WTC11 (cell line): ENCODE results near the gene GPR6. TPM values are rescaled to one million over a fixed set of nuclear protein-coding genes. Genes with fewer than 3 reads are reported as not detected.

Experiments used
- ATAC-seq: fragments of 200-7000 bp; cut with Tn5 transposase; 2 replicates; pipeline ENCODE4 v1.10.0; 2021; ENCODE audit warnings: mild to moderate bottlenecking, moderate library complexity
- CTCF ChIA-PET: fragments of 300-600 bp; sonication (Branson Sonifier 250); formaldehyde crosslinking; loops from one replicate; lab custom pipeline; 2021; ENCODE audit warnings: antibody characterized with exemption; lab: Charles Lee
- POLR2A ChIA-PET: fragments of 350-600 bp; sonication (Branson Sonifier 250); formaldehyde crosslinking; loops from one replicate; lab custom pipeline; 2021; ENCODE audit warnings: antibody characterized with exemption; lab: Charles Lee
- DNase-seq: peaks from one replicate; pipeline ENCODE4 v3.0.0; 2021; ENCODE audit warnings: low spot score
- H3K27ac Mint-ChIP-seq: 2 replicates; pipeline ENCODE4 v1.8.0; 2021; ENCODE audit warnings: mixed read lengths
- H3K27me3 Mint-ChIP-seq: 2 replicates; pipeline ENCODE4 v1.8.0; 2021; ENCODE audit warnings: low read depth, mild to moderate bottlenecking, moderate library complexity, mixed read lengths
- H3K36me3 Mint-ChIP-seq: 2 replicates; pipeline ENCODE4 v1.8.0; 2021; ENCODE audit warnings: mixed read lengths
- H3K4me1 Mint-ChIP-seq: 2 replicates; pipeline ENCODE4 v1.8.0; 2022; ENCODE audit warnings: mixed read lengths
- H3K4me3 Mint-ChIP-seq: 2 replicates; pipeline ENCODE4 v1.8.0; 2021; ENCODE audit warnings: mild to moderate bottlenecking, moderate library complexity, mixed read lengths
- H3K9me3 Mint-ChIP-seq: 2 replicates; pipeline ENCODE4 v1.8.0; 2021; ENCODE audit warnings: mixed read lengths
- CBFB ChIP-seq: sonication (generic); formaldehyde crosslinking; IDR thresholded peaks from 2 replicates; pipeline ENCODE4 v1.8.1; 2022; ENCODE audit warnings: mild to moderate bottlenecking, low read depth, missing genetic modification reagents
- CREM ChIP-seq: sonication (generic); formaldehyde crosslinking; IDR thresholded peaks from 2 replicates; pipeline ENCODE4 v1.8.1; 2022; ENCODE audit warnings: mild to moderate bottlenecking, missing genetic modification reagents, moderate library complexity
- ESRRA ChIP-seq: sonication (generic); formaldehyde crosslinking; IDR thresholded peaks from 2 replicates; pipeline ENCODE4 v1.8.1; 2022; ENCODE audit warnings: mild to moderate bottlenecking, missing genetic modification reagents, borderline replicate concordance
- FOXJ3 ChIP-seq: sonication (generic); formaldehyde crosslinking; IDR thresholded peaks from 2 replicates; pipeline ENCODE4 v1.9.0; 2021; ENCODE audit warnings: missing genetic modification reagents, mild to moderate bottlenecking, borderline replicate concordance
- GABPB1 ChIP-seq: sonication (generic); formaldehyde crosslinking; IDR thresholded peaks from 2 replicates; pipeline ENCODE4 v1.8.1; 2023; ENCODE audit warnings: mild to moderate bottlenecking, missing genetic modification reagents
- HMGA2 ChIP-seq: fragments of 250-450 bp; sonication (Bioruptor Pico); IDR thresholded peaks from 2 replicates; pipeline ENCODE4 v1.4.0; 2021; ENCODE audit warnings: mild to moderate bottlenecking, moderate library complexity
- JUN ChIP-seq: sonication (generic); formaldehyde crosslinking; IDR thresholded peaks from 2 replicates; pipeline ENCODE4 v1.8.0; 2023; ENCODE audit warnings: mild to moderate bottlenecking, missing genetic modification reagents
- MYBL2 ChIP-seq: sonication (generic); formaldehyde crosslinking; IDR thresholded peaks from 2 replicates; pipeline ENCODE4 v1.8.1; 2023; ENCODE audit warnings: mild to moderate bottlenecking, moderate library complexity, missing genetic modification reagents
- NR3C1 ChIP-seq: sonication (generic); formaldehyde crosslinking; conservative IDR thresholded peaks from 2 replicates; pipeline ENCODE4 v1.8.1; 2023; ENCODE audit warnings: low read depth, mild to moderate bottlenecking, missing genetic modification reagents
- SMAD3 ChIP-seq: sonication (generic); formaldehyde crosslinking; IDR thresholded peaks from 2 replicates; pipeline ENCODE4 v1.8.0; 2022; ENCODE audit warnings: missing genetic modification reagents, mild to moderate bottlenecking, borderline replicate concordance
- SP1 ChIP-seq: sonication (generic); formaldehyde crosslinking; conservative IDR thresholded peaks from 2 replicates; pipeline ENCODE4 v1.8.1; 2022; ENCODE audit warnings: missing genetic modification reagents
- ZNF423 ChIP-seq: fragments of 250-450 bp; sonication (Bioruptor Pico); IDR thresholded peaks from 2 replicates; pipeline ENCODE4 v2.1.2; 2022; ENCODE audit warnings: mild to moderate bottlenecking, moderate library complexity
- total RNA-seq: library from RNA; stranded (reverse); gene quantifications from 3 replicates; pipeline ENCODE4 v1.2.3, GENCODE V29; 2021
- TF ChIP-seq, protein P1 (sequence below): fragments of 250-450 bp; sonication (Bioruptor Pico); conservative IDR thresholded peaks from 2 replicates; pipeline ENCODE4 v1.9.0; 2021; ENCODE audit warnings: mild to moderate bottlenecking
- TF ChIP-seq, protein P2 (sequence below): sonication (generic); formaldehyde crosslinking; IDR thresholded peaks from 2 replicates; pipeline ENCODE4 v1.8.1; 2023; ENCODE audit warnings: mild to moderate bottlenecking, missing genetic modification reagents
- TF ChIP-seq, protein P3 (sequence below): fragments of 250-450 bp; sonication (Bioruptor Pico); IDR thresholded peaks from 2 replicates; pipeline ENCODE4 v2.1.2; 2022; ENCODE audit warnings: mild to moderate bottlenecking, moderate library complexity
- TF ChIP-seq, protein P4 (sequence below): sonication (generic); formaldehyde crosslinking; IDR thresholded peaks from 2 replicates; pipeline ENCODE4 v1.8.0; 2023; ENCODE audit warnings: missing genetic modification reagents, mild to moderate bottlenecking, borderline replicate concordance
- TF ChIP-seq, protein P5 (sequence below): sonication (generic); formaldehyde crosslinking; IDR thresholded peaks from 2 replicates; pipeline ENCODE4 v1.8.1; 2023; ENCODE audit warnings: mild to moderate bottlenecking, missing genetic modification reagents, moderate library complexity

GPR6 gene
- total RNA-seq, 1 experiment from 2014 or later, result 0.22 TPM

DNA sequence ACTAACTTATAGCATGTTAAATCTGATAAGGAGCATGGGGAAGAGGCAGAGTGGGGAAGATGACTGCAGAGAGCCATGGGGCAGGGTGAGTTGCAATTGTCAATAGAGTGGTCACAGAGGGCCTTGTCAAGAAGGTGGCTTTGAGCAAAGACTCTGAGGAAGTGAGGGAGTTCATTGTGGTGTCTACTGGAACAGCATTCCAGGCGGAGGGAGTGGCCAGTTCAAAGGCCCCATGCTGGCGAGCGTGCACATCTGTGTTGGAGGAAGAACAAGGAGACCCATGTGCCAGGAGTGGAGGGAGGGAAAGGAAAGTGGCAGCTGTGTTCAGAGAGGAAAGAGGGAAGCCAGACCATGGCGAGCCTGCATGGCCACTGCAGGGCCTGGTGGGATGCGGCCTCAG lies 15.8 kb upstream of the GPR6 start:
- peaks cover 7% of the 10 kb centered on the region; the same call in 1 of the 2 replicates for H3K4me1 Mint-ChIP-seq
- peaks cover 12% of the 10 kb centered on the region for H3K36me3 Mint-ChIP-seq
- ChIA-PET POLR2A (no interaction called here), CTCF (no interaction called here)
- H3K27me3 Mint-ChIP-seq, result peaks cover 13% of the 10 kb centered on the region
- no peak overlapping the region for H3K27ac Mint-ChIP-seq
- DNase-seq (no peak), ATAC-seq (no peak)
- H3K9me3 Mint-ChIP-seq, result peaks cover 25% of the 10 kb centered on the region
- H3K4me3 Mint-ChIP-seq, result no peak overlapping the region
- no peak for TF ChIP-seq ESRRA (CRISPR knock-in tag)
- TF ChIP-seq, protein P1, sequence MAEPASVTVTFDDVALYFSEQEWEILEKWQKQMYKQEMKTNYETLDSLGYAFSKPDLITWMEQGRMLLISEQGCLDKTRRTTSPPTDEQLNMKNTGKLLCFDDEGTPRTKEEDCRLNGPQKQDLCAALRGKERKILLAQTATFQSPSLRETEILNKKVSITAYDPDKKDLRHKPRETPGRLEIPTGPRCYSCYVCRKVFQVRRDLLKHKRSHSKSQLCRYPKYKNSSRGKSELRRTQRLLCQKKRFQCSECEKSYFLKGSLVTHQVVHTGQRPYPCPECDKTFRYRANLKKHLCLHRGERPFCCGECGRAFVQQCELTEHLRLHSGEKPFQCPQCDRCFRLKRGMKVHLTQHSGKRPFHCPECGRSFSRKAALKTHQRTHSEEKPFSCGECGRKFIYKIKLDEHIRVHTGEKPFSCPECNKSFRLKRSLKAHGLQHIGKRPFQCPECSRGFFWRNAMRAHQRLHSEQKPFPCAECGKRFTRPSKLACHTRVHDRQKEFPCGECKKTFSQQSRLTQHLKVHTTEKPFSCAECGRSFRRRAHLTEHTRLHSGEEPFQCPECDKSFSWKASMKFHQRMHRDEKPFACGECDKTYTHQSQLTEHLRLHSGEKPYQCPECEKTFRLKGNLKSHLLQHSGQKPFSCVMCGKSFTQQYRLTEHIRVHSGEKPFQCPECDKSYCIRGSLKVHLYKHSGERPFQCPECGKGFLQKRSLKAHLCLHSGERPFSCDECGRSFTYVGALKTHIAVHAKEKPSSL (CRISPR knock-in tag), result no peak
- TF ChIP-seq FOXJ3, result no peak

DNA sequence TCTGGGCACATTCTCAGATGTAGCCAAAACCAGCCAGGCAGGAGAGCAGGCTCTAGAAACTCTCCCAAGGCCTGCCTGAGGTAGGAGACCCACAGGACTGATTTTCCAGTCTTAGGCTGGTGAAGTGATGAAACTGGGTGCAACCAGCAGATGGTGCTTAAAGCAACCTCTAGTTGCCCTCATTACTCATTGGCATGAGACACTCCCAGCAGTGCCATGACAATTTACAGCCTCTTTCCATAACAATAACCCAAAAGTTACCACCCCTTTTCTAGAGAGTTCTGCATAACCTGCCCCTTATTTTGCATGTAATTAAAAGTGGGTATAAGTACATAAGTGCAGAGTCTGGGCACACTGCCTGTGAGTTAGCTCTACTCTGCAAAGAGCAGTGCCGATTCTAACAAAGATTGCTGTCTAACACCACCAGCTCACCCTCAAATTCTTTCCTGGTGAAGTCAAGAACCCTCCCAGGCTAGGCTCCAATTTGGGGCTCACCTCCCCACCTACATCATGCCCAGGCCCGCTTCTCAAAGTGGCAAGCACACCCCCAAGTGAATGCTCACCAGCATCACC lies 14.4 kb upstream of the GPR6 start:
- no peak for DNase-seq
- Mint-ChIP-seq H3K9me3 (peaks cover 21% of the 10 kb centered on the region), H3K4me1 (peaks cover 12% of the 10 kb centered on the region), H3K27ac (no peak overlapping the region), H3K36me3 (peaks cover 12% of the 10 kb centered on the region), H3K4me3 (no peak overlapping the region), H3K27me3 (peaks cover 13% of the 10 kb centered on the region)
- ChIA-PET CTCF (interaction anchor here (4.3 kb wide), 1 partner anchor 76 kb away, joined by 16 read pairs; no protein-coding TSS in a partner anchor), POLR2A (no interaction called here)
- TF ChIP-seq NR3C1 (CRISPR knock-in tag), result no peak
- TF ChIP-seq, protein P2, sequence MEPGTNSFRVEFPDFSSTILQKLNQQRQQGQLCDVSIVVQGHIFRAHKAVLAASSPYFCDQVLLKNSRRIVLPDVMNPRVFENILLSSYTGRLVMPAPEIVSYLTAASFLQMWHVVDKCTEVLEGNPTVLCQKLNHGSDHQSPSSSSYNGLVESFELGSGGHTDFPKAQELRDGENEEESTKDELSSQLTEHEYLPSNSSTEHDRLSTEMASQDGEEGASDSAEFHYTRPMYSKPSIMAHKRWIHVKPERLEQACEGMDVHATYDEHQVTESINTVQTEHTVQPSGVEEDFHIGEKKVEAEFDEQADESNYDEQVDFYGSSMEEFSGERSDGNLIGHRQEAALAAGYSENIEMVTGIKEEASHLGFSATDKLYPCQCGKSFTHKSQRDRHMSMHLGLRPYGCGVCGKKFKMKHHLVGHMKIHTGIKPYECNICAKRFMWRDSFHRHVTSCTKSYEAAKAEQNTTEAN, result no peak
- no peak for TF ChIP-seq ZNF423 (CRISPR knock-in tag)
- TF ChIP-seq HMGA2 (CRISPR knock-in tag), result no peak
- TF ChIP-seq, protein P1 (CRISPR knock-in tag), result no peak
- TF ChIP-seq SMAD3 (CRISPR knock-in tag), result no peak
- TF ChIP-seq SP1, result no peak
- TF ChIP-seq, protein P3, sequence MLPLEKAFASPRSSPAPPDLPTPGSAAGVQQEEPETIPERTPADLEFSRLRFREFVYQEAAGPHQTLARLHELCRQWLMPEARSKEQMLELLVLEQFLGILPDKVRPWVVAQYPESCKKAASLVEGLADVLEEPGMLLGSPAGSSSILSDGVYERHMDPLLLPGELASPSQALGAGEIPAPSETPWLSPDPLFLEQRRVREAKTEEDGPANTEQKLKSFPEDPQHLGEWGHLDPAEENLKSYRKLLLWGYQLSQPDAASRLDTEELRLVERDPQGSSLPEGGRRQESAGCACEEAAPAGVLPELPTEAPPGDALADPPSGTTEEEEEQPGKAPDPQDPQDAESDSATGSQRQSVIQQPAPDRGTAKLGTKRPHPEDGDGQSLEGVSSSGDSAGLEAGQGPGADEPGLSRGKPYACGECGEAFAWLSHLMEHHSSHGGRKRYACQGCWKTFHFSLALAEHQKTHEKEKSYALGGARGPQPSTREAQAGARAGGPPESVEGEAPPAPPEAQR (CRISPR knock-in tag), result no peak
- TF ChIP-seq GABPB1 (CRISPR knock-in tag), result no peak
- no peak for TF ChIP-seq MYBL2 (CRISPR knock-in tag)
- TF ChIP-seq, all 79 proteins: peak for 0
- ATAC-seq, result no peak

DNA sequence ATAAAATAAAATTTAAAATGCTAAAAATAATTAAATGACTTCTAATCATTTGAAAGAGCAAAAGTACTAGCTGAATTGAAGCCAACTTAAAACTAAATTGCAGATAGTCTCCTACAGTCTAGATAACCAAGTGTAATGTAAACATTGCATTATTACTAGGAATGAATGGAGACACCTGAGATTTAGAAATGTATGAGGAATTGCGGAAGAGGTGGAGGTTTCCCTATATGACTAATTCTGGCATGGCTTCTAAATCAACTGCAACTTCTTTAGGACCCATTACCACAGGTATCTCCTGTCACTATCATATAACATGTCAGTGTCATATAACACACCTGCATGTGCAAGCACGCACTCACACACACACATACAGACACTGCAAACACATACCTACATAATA lies 13.2 kb upstream of the GPR6 start:
- no peak for ATAC-seq
- peaks cover 13% of the 10 kb centered on the region for H3K27me3 Mint-ChIP-seq
- H3K4me3 Mint-ChIP-seq, result no peak overlapping the region
- H3K36me3 Mint-ChIP-seq, result peaks cover 12% of the 10 kb centered on the region
- DNase-seq, result no peak
- H3K4me1 Mint-ChIP-seq, result peaks cover 12% of the 10 kb centered on the region
- peaks cover 21% of the 10 kb centered on the region for H3K9me3 Mint-ChIP-seq
- POLR2A ChIA-PET, result no interaction called here
- no peak overlapping the region for H3K27ac Mint-ChIP-seq
- CTCF ChIA-PET, result interaction anchor here (0.7 to 4.3 kb wide), 2 partner anchors 75 to 182 kb away, joined by 3 to 16 read pairs; no protein-coding TSS in a partner anchor
- TF ChIP-seq, protein P4, sequence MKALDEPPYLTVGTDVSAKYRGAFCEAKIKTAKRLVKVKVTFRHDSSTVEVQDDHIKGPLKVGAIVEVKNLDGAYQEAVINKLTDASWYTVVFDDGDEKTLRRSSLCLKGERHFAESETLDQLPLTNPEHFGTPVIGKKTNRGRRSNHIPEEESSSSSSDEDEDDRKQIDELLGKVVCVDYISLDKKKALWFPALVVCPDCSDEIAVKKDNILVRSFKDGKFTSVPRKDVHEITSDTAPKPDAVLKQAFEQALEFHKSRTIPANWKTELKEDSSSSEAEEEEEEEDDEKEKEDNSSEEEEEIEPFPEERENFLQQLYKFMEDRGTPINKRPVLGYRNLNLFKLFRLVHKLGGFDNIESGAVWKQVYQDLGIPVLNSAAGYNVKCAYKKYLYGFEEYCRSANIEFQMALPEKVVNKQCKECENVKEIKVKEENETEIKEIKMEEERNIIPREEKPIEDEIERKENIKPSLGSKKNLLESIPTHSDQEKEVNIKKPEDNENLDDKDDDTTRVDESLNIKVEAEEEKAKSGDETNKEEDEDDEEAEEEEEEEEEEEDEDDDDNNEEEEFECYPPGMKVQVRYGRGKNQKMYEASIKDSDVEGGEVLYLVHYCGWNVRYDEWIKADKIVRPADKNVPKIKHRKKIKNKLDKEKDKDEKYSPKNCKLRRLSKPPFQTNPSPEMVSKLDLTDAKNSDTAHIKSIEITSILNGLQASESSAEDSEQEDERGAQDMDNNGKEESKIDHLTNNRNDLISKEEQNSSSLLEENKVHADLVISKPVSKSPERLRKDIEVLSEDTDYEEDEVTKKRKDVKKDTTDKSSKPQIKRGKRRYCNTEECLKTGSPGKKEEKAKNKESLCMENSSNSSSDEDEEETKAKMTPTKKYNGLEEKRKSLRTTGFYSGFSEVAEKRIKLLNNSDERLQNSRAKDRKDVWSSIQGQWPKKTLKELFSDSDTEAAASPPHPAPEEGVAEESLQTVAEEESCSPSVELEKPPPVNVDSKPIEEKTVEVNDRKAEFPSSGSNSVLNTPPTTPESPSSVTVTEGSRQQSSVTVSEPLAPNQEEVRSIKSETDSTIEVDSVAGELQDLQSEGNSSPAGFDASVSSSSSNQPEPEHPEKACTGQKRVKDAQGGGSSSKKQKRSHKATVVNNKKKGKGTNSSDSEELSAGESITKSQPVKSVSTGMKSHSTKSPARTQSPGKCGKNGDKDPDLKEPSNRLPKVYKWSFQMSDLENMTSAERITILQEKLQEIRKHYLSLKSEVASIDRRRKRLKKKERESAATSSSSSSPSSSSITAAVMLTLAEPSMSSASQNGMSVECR, result no peak
- TF ChIP-seq, protein P5, sequence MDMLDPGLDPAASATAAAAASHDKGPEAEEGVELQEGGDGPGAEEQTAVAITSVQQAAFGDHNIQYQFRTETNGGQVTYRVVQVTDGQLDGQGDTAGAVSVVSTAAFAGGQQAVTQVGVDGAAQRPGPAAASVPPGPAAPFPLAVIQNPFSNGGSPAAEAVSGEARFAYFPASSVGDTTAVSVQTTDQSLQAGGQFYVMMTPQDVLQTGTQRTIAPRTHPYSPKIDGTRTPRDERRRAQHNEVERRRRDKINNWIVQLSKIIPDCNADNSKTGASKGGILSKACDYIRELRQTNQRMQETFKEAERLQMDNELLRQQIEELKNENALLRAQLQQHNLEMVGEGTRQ (CRISPR knock-in tag), result no peak
- TF ChIP-seq CBFB (CRISPR knock-in tag) (no peak), JUN (CRISPR knock-in tag) (no peak), CREM (CRISPR knock-in tag) (no peak), ZNF423 (CRISPR knock-in tag) (no peak)
